NCI-H2171 (cell line): ENCODE data around the gene E4F1.
"Not testable (repeated sequence)": the region's sequence is repeated elsewhere in the genome, so short reads cannot be mapped to it uniquely, and the experiment has no call there.

Experiments
- DNase-seq: peaks from one replicate; lab custom pipeline; 2025; lab: John Stamatoyannopoulos, UW

The E4F1 gene

GRCh38 chr16:2231016-2231931 lies 7.9 kb downstream of the E4F1 start:
- no peak for DNase-seq

- DNase-seq: no peak
Measured at GRCh38 chr16:2232094-2232990, 9.0 kb downstream of the E4F1 start.

- DNase-seq: no peak
Measured at GRCh38 chr16:2233046-2233775, 9.8 kb downstream of the E4F1 start.

- DNase-seq: no peak
Measured at GRCh38 chr16:2233872-2234812, 10.8 kb downstream of the E4F1 start.

- no peak for DNase-seq
Measured at GRCh38 chr16:2234813-2235170, 11.4 kb downstream of the E4F1 start.

GRCh38 chr16:2235234-2235651 lies 11.9 kb downstream of the E4F1 start:
- no peak for DNase-seq

- no peak for DNase-seq
Measured at GRCh38 chr16:2235695-2236336, 12.4 kb downstream of the E4F1 start.

GRCh38 chr16:2236337-2237101 lies 13.1 kb downstream of the E4F1 start, which contains the start of gene DNASE1L2:
Gene DNASE1L2, plus strand, starts transcription at chr16:2236444. Its CDS starts 373 bp downstream, at chr16:2236817.
- DNase-seq: no peak

GRCh38 chr16:2237102-2237482 lies 13.7 kb downstream of the E4F1 start:
- DNase-seq: no peak

GRCh38 chr16:2237493-2238149 lies 14.2 kb downstream of the E4F1 start:
- no peak for DNase-seq

GRCh38 chr16:2238150-2238837 lies 14.9 kb downstream of the E4F1 start:
- DNase-seq: no peak

- DNase-seq: no peak
Measured at GRCh38 chr16:2238838-2239675, 15.7 kb downstream of the E4F1 start.

GRCh38 chr16:2240331-2240730 lies 16.9 kb downstream of the E4F1 start:
- DNase-seq: not testable (repeated sequence)

- DNase-seq: no peak
Measured at GRCh38 chr16:2242598-2242997, 19.2 kb downstream of the E4F1 start.

GRCh38 chr16:2243031-2243528 lies 19.7 kb downstream of the E4F1 start:
- DNase-seq: no peak

GRCh38 chr16:2243781-2244180 lies 20.4 kb downstream of the E4F1 start:
- DNase-seq: no peak

- no peak for DNase-seq
Measured at GRCh38 chr16:2244301-2244700, 20.9 kb downstream of the E4F1 start.
